Upper lobe of left lung (tissue), 6 donors: ENCODE results near the gene TSG101. TPM values are rescaled to one million over a fixed set of nuclear protein-coding genes. Genes with fewer than 3 reads are reported as not detected.

Experiments used
- ATAC-seq, 2 donors: fragments of 200-7000 bp; cut with Tn5 transposase; one replicate each; pipeline ENCODE4 v1.9.1; 2022; ENCODE audit warnings: mild to moderate bottlenecking in 2 of 2, moderate library complexity in 2 of 2; ENCODE audit not compliant: low FRiP score in 2 of 2
- DNase-seq, 2 donors: peaks; one replicate each; pipeline ENCODE4 v3.0.0-alpha.2; 2019 to 2020
- H3K27ac ChIP-seq, 4 donors: fragments of 200-600 bp; sonication (generic); one replicate each; pipeline ENCODE4 v1.5.1; 2016 to 2019
- H3K27me3 ChIP-seq, 4 donors: fragments of 200-600 bp; sonication (generic); one replicate each; pipeline ENCODE4 v1.5.1; 2017 to 2019
- H3K36me3 ChIP-seq, 4 donors: fragments of 200-600 bp; sonication (generic); one replicate each; pipeline ENCODE4 v1.5.1; 2016 to 2019
- H3K4me1 ChIP-seq, 4 donors: fragments of 200-600 bp; sonication (generic); one replicate each; pipeline ENCODE4 v1.5.1; 2018 to 2019
- H3K4me3 ChIP-seq, 4 donors: fragments of 200-600 bp; sonication (generic); one replicate each; pipeline ENCODE4 v1.5.1; 2017 to 2019; ENCODE audit warnings: mild to moderate bottlenecking in 2 of 4, moderate library complexity in 1 of 4
- H3K9me3 ChIP-seq, 4 donors: fragments of 200-600 bp; sonication (generic); one replicate each; pipeline ENCODE4 v1.5.1; 2018 to 2019
- CTCF ChIP-seq, 6 experiments: fragments of 450-650 bp in 4 of 6; fragments of 200-600 bp in 2 of 6; sonication (generic) in 2 of 6; IDR thresholded peaks; one replicate each; pipeline ENCODE4 v1.5.1; 2016 to 2019; ENCODE audit warnings: antibody characterized with exemption in 6 of 6
- EP300 ChIP-seq, 4 donors: sonication (generic); formaldehyde crosslinking; IDR thresholded peaks; one replicate each; pipeline ENCODE4 v1.5.1; 2017; ENCODE audit warnings: antibody characterized with exemption in 4 of 4, control low read depth in 2 of 4
- POLR2A ChIP-seq, 4 donors: fragments of 450-650 bp; IDR thresholded peaks; one replicate each; pipeline ENCODE4 v1.5.1; 2016 to 2017; ENCODE audit warnings: antibody characterized with exemption in 4 of 4, mild to moderate bottlenecking in 2 of 4
- POLR2AphosphoS5 ChIP-seq, 2 donors: sonication (generic); formaldehyde crosslinking; IDR thresholded peaks; one replicate each; pipeline ENCODE4 v1.5.1; 2017; ENCODE audit warnings: antibody characterized with exemption in 2 of 2
- WGBS, 2 donors: methylation state at CpG; one replicate each; pipeline ENCODE4 v1.1.5; 2017 to 2018; 5-methylcytosine and 5-hydroxymethylcytosine counted together
- total RNA-seq, 6 donors: library from RNA; depleted of rRNA in 4 of 6; stranded (reverse); fragments of >200 nt in 4 of 6; gene quantifications; one replicate each; pipeline versions ENCODE4 v1.1.0 to v1.2.1, GENCODE V29; 2016 to 2021
- donor health status: DM: no; HTN: no; CAD: no; lungs with moderate emphysema.
- donor health status: DM: no; HTN: yes; CAD: no; lungs with severe emphysema.

TSG101 gene
- total RNA-seq, 6 donors from 2014 or later = 40.9 to 77.2 (median 56.8) TPM

GRCh38 chr11:18563090-18563730 is 36.5 kb upstream of the TSG101 start:
- Histone ChIP-seq H3K4me3 (no peak overlapping the region), H3K4me1 (no peaks in the 10 kb centered on the region), H3K36me3 (peaks cover 6 to 84% (median 42%) of the 10 kb centered on the region in 4 donors), H3K27ac (no peak overlapping the region), H3K9me3 (no peaks in the 10 kb centered on the region), H3K27me3 (no peaks in the 10 kb centered on the region)
- no peak for DNase-seq
- 94 to 95% methylated on average over 2 of the region's 2 CpGs for WGBS, 2 donors
- no peak for TF ChIP-seq POLR2A (IDR thresholded peaks at IDR 0.05)
- no peak for TF ChIP-seq CTCF (IDR thresholded peaks at IDR 0.05)
- no peak for TF ChIP-seq EP300 (IDR thresholded peaks at IDR 0.05)
- TF ChIP-seq POLR2AphosphoS5 (IDR thresholded peaks at IDR 0.05) = no peak
- no peak for ATAC-seq

GRCh38 chr11:18548001-18548400 is 21.3 kb upstream of the TSG101 start:
- Histone ChIP-seq H3K27me3 (no peaks in the 10 kb centered on the region), H3K36me3 (peaks cover 2 to 69% (median 31%) of the 10 kb centered on the region in 4 donors), H3K4me3 (no peak overlapping the region), H3K27ac (no peak overlapping the region), H3K9me3 (no peaks in the 10 kb centered on the region), H3K4me1 (no peaks in the 10 kb centered on the region)
- WGBS, 2 donors = 88 to 94% methylated on average over 2 of the region's 2 CpGs
- TF ChIP-seq POLR2A (IDR thresholded peaks at IDR 0.05) (no peak), POLR2AphosphoS5 (IDR thresholded peaks at IDR 0.05) (no peak), EP300 (IDR thresholded peaks at IDR 0.05) (no peak), CTCF (IDR thresholded peaks at IDR 0.05) (no peak)
- DNase-seq = no peak
- ATAC-seq = no peak

GRCh38 chr11:18540207-18541009 is 13.7 kb upstream of the TSG101 start:
- Histone ChIP-seq H3K4me3 (no peak overlapping the region), H3K36me3 (peaks cover 0 to 40% (median 20%) of the 10 kb centered on the region in 4 donors), H3K4me1 (no peaks in the 10 kb centered on the region), H3K27me3 (no peaks in the 10 kb centered on the region), H3K27ac (no peak overlapping the region), H3K9me3 (no peaks in the 10 kb centered on the region)
- ATAC-seq (no peak), DNase-seq (no peak)
- WGBS, 2 donors = 83 to 96% methylated on average over 1 of the region's 1 CpG
- TF ChIP-seq POLR2A (IDR thresholded peaks at IDR 0.05) (no peak), CTCF (IDR thresholded peaks at IDR 0.05) (peak in 1 of 6 experiments; percentile 38), EP300 (IDR thresholded peaks at IDR 0.05) (no peak), POLR2AphosphoS5 (IDR thresholded peaks at IDR 0.05) (no peak)

GRCh38 chr11:18536209-18536608 is 9.5 kb upstream of the TSG101 start:
- ATAC-seq = peak in 1 of 2 donors; percentile 71
- 67 to 81% methylated on average over 1 of the region's 1 CpG for WGBS, 2 donors
- H3K27me3 ChIP-seq = no peaks in the 10 kb centered on the region

More at GRCh38 chr11:18536209-18536608, 9.5 kb upstream of the TSG101 start:
- Histone ChIP-seq H3K27ac (no peak overlapping the region), H3K4me3 (no peak overlapping the region), H3K9me3 (no peaks in the 10 kb centered on the region), H3K4me1 (no peaks in the 10 kb centered on the region), H3K36me3 (peaks cover 0 to 33% (median 13%) of the 10 kb centered on the region in 4 donors)
- TF ChIP-seq POLR2AphosphoS5 (IDR thresholded peaks at IDR 0.05) (no peak), CTCF (IDR thresholded peaks at IDR 0.05) (no peak), POLR2A (IDR thresholded peaks at IDR 0.05) (no peak), EP300 (IDR thresholded peaks at IDR 0.05) (no peak)
- DNase-seq = peak in 1 of 2 donors; percentile 26
